ENCODE results near the gene SLC25A23.

DNA sequence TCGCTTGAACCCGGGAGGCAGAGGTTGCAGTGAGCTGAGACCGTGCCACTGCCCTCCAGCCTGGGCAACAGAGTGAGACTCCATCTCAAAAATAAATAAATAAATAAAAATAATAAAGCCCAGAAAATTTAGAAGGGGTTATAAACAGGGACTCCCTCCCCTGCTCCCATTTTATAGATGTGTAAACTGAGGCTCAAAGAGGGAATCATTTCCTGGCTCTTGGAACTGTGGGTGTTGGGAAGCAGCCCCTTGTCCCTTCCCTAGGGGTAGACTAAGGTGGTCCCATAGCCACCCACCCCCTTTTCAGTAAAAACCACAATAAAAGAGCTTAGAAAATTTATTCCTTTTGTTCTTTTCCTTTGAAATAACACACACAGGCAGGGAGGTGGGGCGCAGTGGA lies 19.8 kb downstream of the SLC25A23 start:
- TF ChIP-seq CTCF (IDR thresholded peaks at IDR 0.05; ENCODE audit: low read depth, low read length, missing input control) (no peak), EGR1 (IDR thresholded peaks at IDR 0.05; ENCODE audit: low read depth in 2 of 2) (no peak), NR2F2 (IDR thresholded peaks at IDR 0.05) (no peak), MAX (IDR thresholded peaks at IDR 0.05) (no peak), SP1 (IDR thresholded peaks at IDR 0.05) (no peak), RXRA (IDR thresholded peaks at IDR 0.05) (no peak), YY1 (IDR thresholded peaks at IDR 0.05) (no peak), REST (IDR thresholded peaks at IDR 0.05) (no peak), JUND (IDR thresholded peaks at IDR 0.05) (no peak), GABPA (IDR thresholded peaks at IDR 0.05 in 1 of 2, conservative IDR thresholded peaks at IDR 0.05 in 1 of 2) (no peak), RAD21 (IDR thresholded peaks at IDR 0.05) (no peak)
- TF ChIP-seq, protein P1, sequence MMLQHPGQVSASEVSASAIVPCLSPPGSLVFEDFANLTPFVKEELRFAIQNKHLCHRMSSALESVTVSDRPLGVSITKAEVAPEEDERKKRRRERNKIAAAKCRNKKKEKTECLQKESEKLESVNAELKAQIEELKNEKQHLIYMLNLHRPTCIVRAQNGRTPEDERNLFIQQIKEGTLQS (IDR thresholded peaks at IDR 0.05): no peak
